ENCODE measurements around the gene ATAD3B. TPM values are rescaled to one million over a fixed set of nuclear protein-coding genes. Genes with fewer than 3 reads are reported as not detected.

The ATAD3B gene
- total and polyA plus RNA-seq, 2 of the 13 experiments (the other 11 are each of a cell fraction or from before 2014, with no cell fraction given) = 9.6 to 31.1 TPM

- TF ChIP-seq HNF4G (IDR thresholded peaks at IDR 0.05; ENCODE audit: borderline replicate concordance, low read depth, low read length) (no peak), HNF4G (CRISPR knock-in tag; IDR thresholded peaks at IDR 0.05; ENCODE audit: borderline replicate concordance, low read depth) (no peak), AGO2 (optimal IDR thresholded peaks at IDR 0.05; ENCODE audit: low read depth, low read length) (peak; percentile 30), ZSCAN29 (CRISPR knock-in tag; conservative IDR thresholded peaks at IDR 0.05) (no peak), HNRNPLL (IDR thresholded peaks at IDR 0.05; ENCODE audit: low read depth, low read length, poor library complexity, severe bottlenecking) (peak; percentile 43), ZSCAN30 (CRISPR knock-in tag; IDR thresholded peaks at IDR 0.05) (no peak), ZNF350 (CRISPR knock-in tag; IDR thresholded peaks at IDR 0.05; ENCODE audit: borderline replicate concordance, low read depth) (peak; percentile 72), AKAP8 (CRISPR knock-in tag; IDR thresholded peaks at IDR 0.05) (no peak), RAD21 (CRISPR knock-in tag; IDR thresholded peaks at IDR 0.05) (peak; percentile 75), ARID5B (CRISPR knock-in tag; IDR thresholded peaks at IDR 0.05) (peak; percentile 57), MLXIP (CRISPR knock-in tag; IDR thresholded peaks at IDR 0.05; ENCODE audit: borderline replicate concordance) (no peak), ZUFSP (CRISPR knock-in tag; IDR thresholded peaks at IDR 0.05; ENCODE audit: borderline replicate concordance) (no peak), ATM (IDR thresholded peaks at IDR 0.05; ENCODE audit: borderline replicate concordance) (no peak), SMYD3 (CRISPR knock-in tag; IDR thresholded peaks at IDR 0.05) (no peak), HNRNPUL1 (IDR thresholded peaks at IDR 0.05; ENCODE audit: low read depth, low read length) (no peak), KLF9 (CRISPR knock-in tag; IDR thresholded peaks at IDR 0.05; ENCODE audit: low read depth) (no peak), CREBL2 (CRISPR knock-in tag; IDR thresholded peaks at IDR 0.05; ENCODE audit: borderline replicate concordance) (no peak), GLMP (CRISPR knock-in tag; IDR thresholded peaks at IDR 0.05; ENCODE audit: borderline replicate concordance) (no peak)
Measured at GRCh38 chr1:1437904-1438376, 33.6 kb upstream of the ATAD3B start (continued).
